Retinal pigment epithelial cell (primary cell): ENCODE measurements around the gene NECTIN1.

Source experiments
- DNase-seq: peaks from one replicate; pipeline ENCODE4 v3.0.0-alpha.2; 2010; ENCODE audit warnings: low read depth
- H3K4me3 ChIP-seq: 2 replicates; pipeline ENCODE4 v1.5.1; 2011; ENCODE audit warnings: mild to moderate bottlenecking, low read length, control low read depth, moderate library complexity
- CTCF ChIP-seq: conservative IDR thresholded peaks from 2 replicates; pipeline ENCODE4 v1.5.1; 2011; ENCODE audit warnings: low read depth, low read length, control low read depth, inconsistent platforms

Gene NECTIN1

GRCh38 chr11:119700030-119700429 lies 29.0 kb downstream of the NECTIN1 start:
- no peak for TF ChIP-seq CTCF
- H3K4me3 ChIP-seq, result no peak overlapping the region
- DNase-seq, result no peak

GRCh38 chr11:119699227-119699626 lies 29.8 kb downstream of the NECTIN1 start:
- no peak overlapping the region for H3K4me3 ChIP-seq
- no peak for DNase-seq
- TF ChIP-seq CTCF, result no peak

- H3K4me3 ChIP-seq, result no peak overlapping the region
- no peak for TF ChIP-seq CTCF
- no peak for DNase-seq
Measured at GRCh38 chr11:119697882-119698281, 31.1 kb downstream of the NECTIN1 start.

- H3K4me3 ChIP-seq, result no peak overlapping the region
- no peak for TF ChIP-seq CTCF
- DNase-seq, result no peak
Measured at GRCh38 chr11:119697445-119697844, 31.6 kb downstream of the NECTIN1 start.

GRCh38 chr11:119696378-119697222 lies 32.4 kb downstream of the NECTIN1 start:
- no peak for DNase-seq
- TF ChIP-seq CTCF, result no peak
- no peak overlapping the region for H3K4me3 ChIP-seq

GRCh38 chr11:119694334-119694733 lies 34.7 kb downstream of the NECTIN1 start:
- TF ChIP-seq CTCF, result peak; percentile 21
- H3K4me3 ChIP-seq, result no peak overlapping the region
- DNase-seq, result no peak

GRCh38 chr11:119693253-119693815 lies 35.7 kb downstream of the NECTIN1 start:
- DNase-seq, result no peak
- TF ChIP-seq CTCF, result no peak
- H3K4me3 ChIP-seq, result no peak overlapping the region
